MM.1S (cell line): ENCODE measurements around the gene ITGA11.

ENCODE experiments used
- DNase-seq: peaks from one replicate; pipeline ENCODE4 v3.0.0-alpha.2; 2015
- H2AFZ ChIP-seq: fragments of 300-600 bp; sonication (generic); 2 replicates; pipeline ENCODE4 v1.6.0; 2016; ENCODE audit warnings: antibody characterized with exemption, low read length
- H3F3A ChIP-seq: fragments of 300-600 bp; sonication (generic); 2 replicates; pipeline ENCODE4 v1.6.1; 2016; ENCODE audit warnings: mild to moderate bottlenecking, antibody characterized with exemption, low read length, moderate library complexity, mixed read lengths; ENCODE audit not compliant: insufficient read depth
- H3K27ac ChIP-seq: fragments of 300-600 bp; sonication (generic); 2 replicates; pipeline ENCODE4 v1.5.1; 2016; ENCODE audit warnings: mild to moderate bottlenecking, low read length
- H3K27me3 ChIP-seq: fragments of 300-600 bp; sonication (generic); replicated peaks from 2 replicates; pipeline ENCODE4 v1.6.0; 2016; ENCODE audit warnings: low read length; ENCODE audit not compliant: insufficient read depth
- H3K36me3 ChIP-seq: fragments of 300-600 bp; sonication (generic); replicated peaks from 2 replicates; pipeline ENCODE4 v1.6.1; 2016; ENCODE audit warnings: mild to moderate bottlenecking, low read length, mixed read lengths; ENCODE audit not compliant: insufficient read depth
- H3K4me1 ChIP-seq: fragments of 300-600 bp; sonication (generic); 2 replicates; pipeline ENCODE4 v1.6.1; 2016; ENCODE audit warnings: low read length, mixed read lengths
- H3K4me2 ChIP-seq: fragments of 300-600 bp; sonication (generic); 2 replicates; pipeline ENCODE4 v1.6.0; 2016; ENCODE audit warnings: low read depth, low read length
- H3K4me3 ChIP-seq: fragments of 300-600 bp; sonication (generic); 2 replicates; pipeline ENCODE4 v1.5.1; 2016; ENCODE audit warnings: low read length, mixed read lengths
- H3K79me2 ChIP-seq: fragments of 300-600 bp; sonication (generic); 2 replicates; pipeline ENCODE4 v1.6.1; 2016; ENCODE audit warnings: mixed run types, low read length, mixed read lengths
- H3K9ac ChIP-seq: fragments of 300-600 bp; sonication (generic); 2 replicates; pipeline ENCODE4 v1.6.1; 2016; ENCODE audit warnings: low read length, mixed read lengths
- H3K9me2 ChIP-seq: fragments of 300-600 bp; sonication (generic); replicated peaks from 2 replicates; pipeline ENCODE4 v1.6.1; 2016; ENCODE audit warnings: mild to moderate bottlenecking, low read length, mixed read lengths; ENCODE audit not compliant: insufficient read depth
- H3K9me3 ChIP-seq: fragments of 300-600 bp; sonication (generic); replicated peaks from 2 replicates; pipeline ENCODE4 v1.6.1; 2016; ENCODE audit warnings: mild to moderate bottlenecking, low read length, mixed read lengths; ENCODE audit not compliant: insufficient read depth
- H4K20me1 ChIP-seq: fragments of 300-600 bp; sonication (generic); 2 replicates; pipeline ENCODE4 v1.6.1; 2016; ENCODE audit warnings: mild to moderate bottlenecking, low read length, moderate library complexity, mixed read lengths; ENCODE audit not compliant: insufficient read depth
- CTCF ChIP-seq: fragments of 300-600 bp; sonication (generic); IDR thresholded peaks from 2 replicates; pipeline ENCODE4 v1.5.1; 2016; ENCODE audit warnings: antibody characterized with exemption, low read length, mixed read lengths
- EZH2 ChIP-seq: fragments of 300-600 bp; sonication (generic); optimal IDR thresholded peaks from 2 replicates; pipeline ENCODE3; 2017; ENCODE audit warnings: low read depth, mild to moderate bottlenecking, antibody characterized with exemption, low read length, mixed read lengths
- EZH2phosphoT487 ChIP-seq: fragments of 300-600 bp; sonication (generic); IDR thresholded peaks from 2 replicates; pipeline ENCODE4 v1.6.1; 2018; ENCODE audit warnings: antibody characterized with exemption, low read length

Gene ITGA11

GRCh38 chr15:68289621-68290352, 142.2 kb downstream of the ITGA11 start:
- no peak for TF ChIP-seq CTCF
- no peak for TF ChIP-seq EZH2
- no peak for TF ChIP-seq EZH2phosphoT487
- H3K27me3 ChIP-seq, result no peaks in the 10 kb centered on the region
- H3K9ac ChIP-seq, result no peak overlapping the region
- H3K36me3 ChIP-seq, result peaks cover 32% of the 10 kb centered on the region
- H3K79me2 ChIP-seq, result peaks cover 100% of the 10 kb centered on the region
- no peak overlapping the region for H2AFZ ChIP-seq
- peaks cover 72% of the 10 kb centered on the region for H3F3A ChIP-seq
- H3K9me3 ChIP-seq, result no peaks in the 10 kb centered on the region
- peak overlapping the region; percentile 76 for H3K4me2 ChIP-seq
- no peak overlapping the region for H3K4me3 ChIP-seq
- 0 out of 2 replicates have a peak, but pooled peaks cover 4% of the 10 kb centered on the region for H4K20me1 ChIP-seq
- H3K27ac ChIP-seq, result peak overlapping the region; percentile 99; the same call in 1 of the 2 replicates
- peaks cover 75% of the 10 kb centered on the region for H3K4me1 ChIP-seq
- no peaks in the 10 kb centered on the region for H3K9me2 ChIP-seq
- no peak for DNase-seq

- Histone ChIP-seq H3K79me2 (peaks cover 100% of the 10 kb centered on the region), H3K9me3 (no peaks in the 10 kb centered on the region), H3K4me2 (peak overlapping the region; percentile 76), H4K20me1 (0 out of 2 replicates have a peak, but pooled peaks cover 4% of the 10 kb centered on the region), H3F3A (peaks cover 73% of the 10 kb centered on the region), H3K4me3 (no peak overlapping the region), H3K27me3 (no peaks in the 10 kb centered on the region), H3K4me1 (peaks cover 75% of the 10 kb centered on the region), H2AFZ (no peak overlapping the region), H3K27ac (peak overlapping the region; percentile 31; the same call in 1 of the 2 replicates), H3K9ac (no peak overlapping the region), H3K36me3 (peaks cover 32% of the 10 kb centered on the region), H3K9me2 (no peaks in the 10 kb centered on the region)
- no peak for DNase-seq
- no peak for TF ChIP-seq CTCF
- TF ChIP-seq EZH2phosphoT487, result no peak
- no peak for TF ChIP-seq EZH2
These were observed 142.9 kb downstream of the ITGA11 start for GRCh38 chr15:68289057-68289456.

- Histone ChIP-seq H4K20me1 (0 out of 2 replicates have a peak, but pooled peaks cover 4% of the 10 kb centered on the region), H3K9ac (peak overlapping the region; percentile 51; the same call in 1 of the 2 replicates), H3K79me2 (peaks cover 100% of the 10 kb centered on the region), H3K4me3 (peak overlapping the region; percentile 35), H3F3A (peaks cover 63% of the 10 kb centered on the region), H3K4me1 (peaks cover 50% of the 10 kb centered on the region), H3K9me2 (no peaks in the 10 kb centered on the region), H2AFZ (no peak overlapping the region), H3K27ac (peak overlapping the region; percentile 93; the same call in 1 of the 2 replicates), H3K36me3 (peaks cover 32% of the 10 kb centered on the region), H3K27me3 (no peaks in the 10 kb centered on the region), H3K4me2 (peak overlapping the region; percentile 40; the same call in 1 of the 2 replicates), H3K9me3 (no peaks in the 10 kb centered on the region)
- no peak for TF ChIP-seq EZH2phosphoT487
- TF ChIP-seq CTCF, result no peak
- no peak for TF ChIP-seq EZH2
- DNase-seq, result no peak
These were observed 145.7 kb downstream of the ITGA11 start for GRCh38 chr15:68286256-68286655.
